ENCODE results near the gene RNF167.
"Not testable (repeated sequence)": the region's sequence is repeated elsewhere in the genome, so short reads cannot be mapped to it uniquely, and the experiment has no call there.

The RNF167 gene

GRCh38 chr17:4920351-4921048 lies 19.6 kb upstream of the RNF167 start:
- no peaks in the 10 kb centered on the region for H3K36me3 ChIP-seq (ENCODE audit: insufficient read depth, low read length)
- H3K9ac ChIP-seq (ENCODE audit: low read depth, low read length): no peak overlapping the region
- no peaks in the 10 kb centered on the region for H3K9me3 ChIP-seq (ENCODE audit: control insufficient read depth, insufficient read depth, low read length)
- peaks cover 8% of the 10 kb centered on the region for H3K4me1 ChIP-seq (ENCODE audit: insufficient read depth, low read length)

GRCh38 chr17:4921320-4921719 lies 18.7 kb upstream of the RNF167 start:
- no peaks in the 10 kb centered on the region for H3K36me3 ChIP-seq (ENCODE audit: insufficient read depth, low read length)
- no peaks in the 10 kb centered on the region for H3K9me3 ChIP-seq (ENCODE audit: control insufficient read depth, insufficient read depth, low read length)
- H3K9ac ChIP-seq (ENCODE audit: low read depth, low read length): no peak overlapping the region
- H3K4me1 ChIP-seq (ENCODE audit: insufficient read depth, low read length): peaks cover 8% of the 10 kb centered on the region

DNA sequence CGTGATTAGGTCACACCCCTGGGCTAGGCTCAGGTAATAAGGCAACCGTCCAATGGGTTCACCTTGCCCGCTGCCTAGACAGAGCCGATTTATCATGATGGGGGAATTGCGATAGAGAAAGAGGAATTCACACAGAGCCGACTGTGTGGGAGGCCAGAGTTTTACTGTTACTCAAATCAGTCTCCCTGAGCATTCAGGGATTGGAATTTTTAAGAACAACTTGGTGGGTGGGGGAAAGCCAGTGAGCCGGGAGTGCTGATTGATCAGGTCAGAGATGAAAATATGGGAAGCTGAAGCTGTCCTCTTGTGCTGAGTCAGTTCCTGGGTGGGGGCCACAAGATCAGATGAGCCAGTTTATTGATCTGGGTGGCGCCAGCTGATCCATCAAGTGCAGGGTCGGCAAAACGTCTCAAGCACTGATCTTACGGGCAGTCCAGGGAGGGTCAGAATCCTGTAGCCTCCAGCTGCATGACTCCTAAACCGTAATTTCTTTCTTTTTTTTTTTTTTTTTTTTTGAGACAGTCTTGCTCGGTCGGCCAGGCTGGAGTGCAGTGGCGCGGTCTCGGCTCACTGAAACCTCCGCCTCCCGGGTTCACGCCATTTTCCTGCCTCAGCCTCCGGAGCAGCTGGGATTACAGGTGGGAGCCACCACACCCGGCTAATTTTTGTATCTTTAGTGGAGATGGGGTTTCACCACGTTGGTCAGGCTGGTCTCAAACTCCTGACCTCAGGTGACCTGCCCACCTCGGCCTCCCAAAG lies 13.3 kb upstream of the RNF167 start:
- H3K9ac ChIP-seq (ENCODE audit: low read depth, low read length); H3K36me3 ChIP-seq (ENCODE audit: insufficient read depth, low read length); H3K4me1 ChIP-seq (ENCODE audit: insufficient read depth, low read length); H3K9me3 ChIP-seq (ENCODE audit: control insufficient read depth, insufficient read depth, low read length): not testable (repeated sequence)

DNA sequence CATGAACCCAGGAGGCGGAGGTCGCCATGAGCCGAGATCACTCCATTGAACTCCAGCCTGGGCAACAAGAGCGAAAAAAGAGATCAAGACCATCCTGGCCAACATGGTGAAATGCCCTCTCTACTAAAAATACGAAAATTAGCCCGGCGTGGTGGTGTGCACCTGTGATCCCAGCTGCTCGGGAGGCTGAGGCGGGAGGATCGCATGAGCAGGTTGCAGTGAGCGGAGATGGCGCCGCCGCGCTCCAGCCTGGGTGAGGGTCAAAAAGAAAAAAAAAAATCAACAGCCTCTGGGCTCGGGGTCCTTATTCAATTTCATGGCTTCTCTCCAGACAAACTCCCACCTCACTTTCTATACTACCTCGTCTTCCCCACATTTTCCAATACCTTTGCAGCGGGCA lies 11.2 kb upstream of the RNF167 start:
- Histone ChIP-seq H3K9ac (ENCODE audit: low read depth, low read length) (no peak overlapping the region), H3K4me1 (ENCODE audit: insufficient read depth, low read length) (no peaks in the 10 kb centered on the region), H3K9me3 (ENCODE audit: control insufficient read depth, insufficient read depth, low read length) (no peaks in the 10 kb centered on the region), H3K36me3 (ENCODE audit: insufficient read depth, low read length) (no peaks in the 10 kb centered on the region; the same call in 1 of the 2 replicates)

GRCh38 chr17:4931963-4932362 lies 8.1 kb upstream of the RNF167 start, which contains the start of gene GP1BA:
Gene GP1BA, plus strand, starts transcription at chr17:4932277. Its CDS starts 328 bp downstream, at chr17:4932605.
- Histone ChIP-seq H3K4me1 (ENCODE audit: insufficient read depth, low read length) (peaks cover 3% of the 10 kb centered on the region; the same call in 1 of the 2 replicates), H3K9me3 (ENCODE audit: control insufficient read depth, insufficient read depth, low read length) (no peaks in the 10 kb centered on the region), H3K36me3 (ENCODE audit: insufficient read depth, low read length) (no peaks in the 10 kb centered on the region; the same call in 1 of the 2 replicates), H3K9ac (ENCODE audit: low read depth, low read length) (no peak within 1 kb of the TSS)

DNA sequence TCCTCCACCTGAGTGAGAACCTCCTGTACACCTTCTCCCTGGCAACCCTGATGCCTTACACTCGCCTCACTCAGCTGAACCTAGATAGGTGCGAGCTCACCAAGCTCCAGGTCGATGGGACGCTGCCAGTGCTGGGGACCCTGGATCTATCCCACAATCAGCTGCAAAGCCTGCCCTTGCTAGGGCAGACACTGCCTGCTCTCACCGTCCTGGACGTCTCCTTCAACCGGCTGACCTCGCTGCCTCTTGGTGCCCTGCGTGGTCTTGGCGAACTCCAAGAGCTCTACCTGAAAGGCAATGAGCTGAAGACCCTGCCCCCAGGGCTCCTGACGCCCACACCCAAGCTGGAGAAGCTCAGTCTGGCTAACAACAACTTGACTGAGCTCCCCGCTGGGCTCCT lies 7.3 kb upstream of the RNF167 start:
- no peaks in the 10 kb centered on the region for H3K36me3 ChIP-seq (ENCODE audit: insufficient read depth, low read length)
- H3K4me1 ChIP-seq (ENCODE audit: insufficient read depth, low read length): peaks cover 3% of the 10 kb centered on the region; the same call in 1 of the 2 replicates

DNA sequence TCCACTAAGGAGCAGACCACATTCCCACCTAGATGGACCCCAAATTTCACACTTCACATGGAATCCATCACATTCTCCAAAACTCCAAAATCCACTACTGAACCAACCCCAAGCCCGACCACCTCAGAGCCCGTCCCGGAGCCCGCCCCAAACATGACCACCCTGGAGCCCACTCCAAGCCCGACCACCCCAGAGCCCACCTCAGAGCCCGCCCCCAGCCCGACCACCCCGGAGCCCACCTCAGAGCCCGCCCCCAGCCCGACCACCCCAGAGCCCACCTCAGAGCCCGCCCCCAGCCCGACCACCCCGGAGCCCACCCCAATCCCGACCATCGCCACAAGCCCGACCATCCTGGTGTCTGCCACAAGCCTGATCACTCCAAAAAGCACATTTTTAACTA lies 6.4 kb upstream of the RNF167 start:
- Histone ChIP-seq H3K9ac (ENCODE audit: low read depth, low read length) (no peak overlapping the region), H3K4me1 (ENCODE audit: insufficient read depth, low read length) (peaks cover 3% of the 10 kb centered on the region; the same call in 1 of the 2 replicates), H3K9me3 (ENCODE audit: control insufficient read depth, insufficient read depth, low read length) (no peaks in the 10 kb centered on the region), H3K36me3 (ENCODE audit: insufficient read depth, low read length) (peaks cover 4% of the 10 kb centered on the region; the same call in 1 of the 2 replicates)

More for the DNA sequence above, 7.3 kb upstream of the RNF167 start:
- Histone ChIP-seq H3K9me3 (ENCODE audit: control insufficient read depth, insufficient read depth, low read length) (no peaks in the 10 kb centered on the region), H3K9ac (ENCODE audit: low read depth, low read length) (no peak overlapping the region)

DNA sequence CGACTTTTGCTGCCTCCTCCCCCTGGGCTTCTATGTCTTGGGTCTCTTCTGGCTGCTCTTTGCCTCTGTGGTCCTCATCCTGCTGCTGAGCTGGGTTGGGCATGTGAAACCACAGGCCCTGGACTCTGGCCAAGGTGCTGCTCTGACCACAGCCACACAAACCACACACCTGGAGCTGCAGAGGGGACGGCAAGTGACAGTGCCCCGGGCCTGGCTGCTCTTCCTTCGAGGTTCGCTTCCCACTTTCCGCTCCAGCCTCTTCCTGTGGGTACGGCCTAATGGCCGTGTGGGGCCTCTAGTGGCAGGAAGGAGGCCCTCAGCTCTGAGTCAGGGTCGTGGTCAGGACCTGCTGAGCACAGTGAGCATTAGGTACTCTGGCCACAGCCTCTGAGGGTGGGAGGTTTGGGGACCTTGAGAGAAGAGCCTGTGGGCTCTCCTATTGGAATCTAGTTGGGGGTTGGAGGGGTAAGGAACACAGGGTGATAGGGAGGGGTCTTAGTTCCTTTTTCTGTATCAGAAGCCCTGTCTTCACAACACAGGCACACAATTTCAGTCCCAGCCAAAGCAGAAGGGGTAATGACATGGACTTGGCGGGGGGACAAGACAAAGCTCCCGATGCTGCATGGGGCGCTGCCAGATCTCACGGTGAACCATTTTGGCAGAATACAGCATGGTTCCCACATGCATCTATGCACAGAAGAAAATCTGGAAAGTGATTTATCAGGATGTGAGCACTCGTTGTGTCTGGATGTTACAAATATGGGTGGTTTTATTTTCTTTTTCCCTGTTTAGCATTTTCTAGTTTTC lies 5.7 kb upstream of the RNF167 start:
- H3K9ac ChIP-seq (ENCODE audit: low read depth, low read length): no peak overlapping the region
- no peaks in the 10 kb centered on the region for H3K9me3 ChIP-seq (ENCODE audit: control insufficient read depth, insufficient read depth, low read length)
- peaks cover 7% of the 10 kb centered on the region; the same call in 1 of the 2 replicates for H3K4me1 ChIP-seq (ENCODE audit: insufficient read depth, low read length)
- H3K36me3 ChIP-seq (ENCODE audit: insufficient read depth, low read length): peaks cover 4% of the 10 kb centered on the region; the same call in 1 of the 2 replicates

- Histone ChIP-seq H3K4me1 (ENCODE audit: insufficient read depth, low read length) (peaks cover 7% of the 10 kb centered on the region; the same call in 1 of the 2 replicates), H3K9ac (ENCODE audit: low read depth, low read length) (no peak overlapping the region), H3K9me3 (ENCODE audit: control insufficient read depth, insufficient read depth, low read length) (no peaks in the 10 kb centered on the region), H3K36me3 (ENCODE audit: insufficient read depth, low read length) (peaks cover 4% of the 10 kb centered on the region; the same call in 1 of the 2 replicates)
These were observed 4.4 kb upstream of the RNF167 start for GRCh38 chr17:4935650-4936049.

GRCh38 chr17:4936436-4936835 lies 3.6 kb upstream of the RNF167 start:
- peaks cover 4% of the 10 kb centered on the region; the same call in 1 of the 2 replicates for H3K36me3 ChIP-seq (ENCODE audit: insufficient read depth, low read length)
- H3K4me1 ChIP-seq (ENCODE audit: insufficient read depth, low read length): peaks cover 7% of the 10 kb centered on the region; the same call in 1 of the 2 replicates
- H3K9ac ChIP-seq (ENCODE audit: low read depth, low read length): no peak overlapping the region
- H3K9me3 ChIP-seq (ENCODE audit: control insufficient read depth, insufficient read depth, low read length): no peaks in the 10 kb centered on the region

GRCh38 chr17:4937553-4937952 lies 2.5 kb upstream of the RNF167 start:
- Histone ChIP-seq H3K36me3 (ENCODE audit: insufficient read depth, low read length) (peaks cover 4% of the 10 kb centered on the region; the same call in 1 of the 2 replicates), H3K4me1 (ENCODE audit: insufficient read depth, low read length) (peaks cover 7% of the 10 kb centered on the region; the same call in 1 of the 2 replicates), H3K9ac (ENCODE audit: low read depth, low read length) (no peak overlapping the region)

DNA sequence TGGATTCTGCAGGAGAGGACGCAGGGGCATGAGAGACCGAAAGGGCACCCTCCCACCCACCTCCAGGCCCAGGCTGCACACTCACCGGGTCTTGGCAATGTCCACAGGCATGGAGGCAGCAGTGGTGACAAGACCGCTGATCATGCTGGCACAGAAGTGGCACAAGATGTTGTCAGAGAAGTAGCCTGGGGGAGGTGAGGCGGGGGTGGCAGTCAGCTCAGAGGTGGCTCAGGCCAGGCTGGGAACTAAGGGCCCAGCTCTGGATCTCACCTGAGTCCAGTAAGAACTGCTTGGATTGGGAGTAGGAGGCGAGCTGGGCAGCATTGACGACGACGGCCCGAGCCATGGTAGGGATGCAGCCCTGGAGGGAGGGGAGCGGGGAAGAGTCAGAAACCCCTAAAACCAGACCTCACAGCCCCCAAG lies 2.0 kb upstream of the RNF167 start:
- no peaks in the 10 kb centered on the region for H3K9me3 ChIP-seq (ENCODE audit: control insufficient read depth, insufficient read depth, low read length)
- H3K4me1 ChIP-seq (ENCODE audit: insufficient read depth, low read length): peaks cover 7% of the 10 kb centered on the region; the same call in 1 of the 2 replicates
- H3K9ac ChIP-seq (ENCODE audit: low read depth, low read length): 0 out of 2 replicates have a peak overlapping the region, but pooled peaks have one; percentile 98
- peaks cover 4% of the 10 kb centered on the region; the same call in 1 of the 2 replicates for H3K36me3 ChIP-seq (ENCODE audit: insufficient read depth, low read length)

More at GRCh38 chr17:4937553-4937952, 2.5 kb upstream of the RNF167 start:
- H3K9me3 ChIP-seq (ENCODE audit: control insufficient read depth, insufficient read depth, low read length): no peaks in the 10 kb centered on the region

- peaks cover 7% of the 10 kb centered on the region; the same call in 1 of the 2 replicates for H3K4me1 ChIP-seq (ENCODE audit: insufficient read depth, low read length)
- H3K36me3 ChIP-seq (ENCODE audit: insufficient read depth, low read length): peaks cover 4% of the 10 kb centered on the region; the same call in 1 of the 2 replicates
- H3K9me3 ChIP-seq (ENCODE audit: control insufficient read depth, insufficient read depth, low read length): no peaks in the 10 kb centered on the region
- H3K9ac ChIP-seq (ENCODE audit: low read depth, low read length): peak overlapping the region; percentile 98
These were observed 1.2 kb upstream of the RNF167 start for GRCh38 chr17:4938688-4939545.

Measured in ES-I3 (cell line).